ENCODE results near the gene COBL.

The COBL gene, protein sequence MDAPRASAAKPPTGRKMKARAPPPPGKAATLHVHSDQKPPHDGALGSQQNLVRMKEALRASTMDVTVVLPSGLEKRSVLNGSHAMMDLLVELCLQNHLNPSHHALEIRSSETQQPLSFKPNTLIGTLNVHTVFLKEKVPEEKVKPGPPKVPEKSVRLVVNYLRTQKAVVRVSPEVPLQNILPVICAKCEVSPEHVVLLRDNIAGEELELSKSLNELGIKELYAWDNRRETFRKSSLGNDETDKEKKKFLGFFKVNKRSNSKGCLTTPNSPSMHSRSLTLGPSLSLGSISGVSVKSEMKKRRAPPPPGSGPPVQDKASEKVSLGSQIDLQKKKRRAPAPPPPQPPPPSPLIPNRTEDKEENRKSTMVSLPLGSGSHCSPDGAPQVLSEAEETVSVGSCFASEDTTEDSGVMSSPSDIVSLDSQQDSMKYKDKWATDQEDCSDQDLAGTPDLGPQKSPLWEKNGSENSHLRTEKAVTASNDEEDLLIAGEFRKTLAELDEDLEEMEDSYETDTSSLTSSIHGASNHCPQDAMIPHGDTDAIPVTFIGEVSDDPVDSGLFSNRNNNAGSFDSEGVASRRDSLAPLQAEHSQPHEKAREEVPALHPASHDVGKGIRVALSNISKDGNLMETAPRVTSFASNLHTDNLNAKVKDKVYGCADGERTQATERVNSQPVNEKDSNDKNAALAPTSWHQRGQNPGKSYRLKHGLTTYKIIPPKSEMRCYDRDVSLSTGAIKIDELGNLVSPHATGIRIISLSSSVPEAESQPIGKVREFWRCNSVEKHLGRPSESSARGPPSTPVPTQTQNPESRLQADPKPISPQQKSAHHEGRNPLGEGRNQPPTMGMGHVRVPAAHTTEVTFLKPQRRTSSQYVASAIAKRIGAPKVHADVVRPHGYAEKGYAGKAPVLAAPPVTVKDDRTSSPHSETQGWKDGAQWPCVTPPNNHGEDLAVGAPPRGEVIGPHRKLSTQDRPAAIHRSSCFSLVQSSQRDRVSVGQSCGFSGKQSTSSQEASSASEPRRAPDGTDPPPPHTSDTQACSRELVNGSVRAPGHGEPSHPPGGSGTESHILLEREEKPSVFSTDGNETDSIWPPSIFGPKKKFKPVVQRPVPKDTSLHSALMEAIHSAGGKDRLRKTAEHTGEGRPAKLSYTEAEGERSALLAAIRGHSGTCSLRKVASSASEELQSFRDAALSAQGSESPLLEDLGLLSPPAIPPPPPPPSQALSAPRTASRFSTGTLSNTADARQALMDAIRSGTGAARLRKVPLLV

DNA sequence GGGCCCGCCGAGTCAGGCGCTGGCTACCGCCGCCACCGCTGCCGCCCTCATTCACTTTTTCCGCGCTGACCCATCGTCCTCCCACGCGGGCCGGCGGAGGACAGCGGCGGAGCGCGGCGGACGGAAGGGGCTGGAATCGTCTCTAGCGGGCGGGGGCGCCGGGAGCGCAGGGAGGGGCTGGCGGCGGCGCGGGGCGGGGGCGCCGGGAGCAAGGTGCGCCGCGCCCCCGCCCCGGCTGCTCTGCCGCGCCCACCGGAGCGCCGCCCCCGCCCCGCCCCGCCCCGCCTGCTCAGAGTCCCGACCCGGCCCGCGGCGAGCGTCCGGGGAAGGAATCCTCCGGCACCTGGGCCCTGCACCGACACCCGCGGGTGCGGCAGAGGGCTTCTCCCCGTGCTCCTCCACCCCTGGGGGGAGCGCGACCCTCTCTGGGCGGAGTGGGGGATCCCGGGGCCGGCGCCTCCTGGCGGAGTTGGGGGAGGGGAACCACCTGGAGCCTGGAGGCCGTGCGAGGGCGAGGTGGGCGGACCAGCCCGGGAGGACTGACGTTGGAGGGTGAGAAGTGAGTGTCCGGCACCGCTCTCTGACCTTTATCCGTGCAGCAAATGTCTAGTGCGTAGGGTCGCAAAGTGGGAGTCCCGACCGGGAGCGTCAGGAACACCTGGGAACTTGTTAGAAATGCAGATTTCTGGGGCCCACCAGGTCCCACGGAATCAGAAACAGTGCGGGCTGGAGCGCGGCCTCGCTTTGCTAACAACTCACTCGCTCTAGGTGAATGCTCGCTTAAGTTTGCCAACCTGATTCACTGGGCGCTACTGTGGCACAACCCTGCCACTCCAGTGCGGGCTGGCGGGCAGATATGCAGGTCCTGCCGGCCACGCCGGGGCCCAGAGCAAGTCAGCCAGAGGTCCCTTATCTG, at the start of gene COBL:
Gene COBL, minus strand, starts transcription at position 144 of the 916 bp plus-strand sequence. CDS start 176 bp downstream, outside the sequence.
- DNase-seq: peak in 4 of 58 donors; percentile 40 to 55 (median 48)

DNA sequence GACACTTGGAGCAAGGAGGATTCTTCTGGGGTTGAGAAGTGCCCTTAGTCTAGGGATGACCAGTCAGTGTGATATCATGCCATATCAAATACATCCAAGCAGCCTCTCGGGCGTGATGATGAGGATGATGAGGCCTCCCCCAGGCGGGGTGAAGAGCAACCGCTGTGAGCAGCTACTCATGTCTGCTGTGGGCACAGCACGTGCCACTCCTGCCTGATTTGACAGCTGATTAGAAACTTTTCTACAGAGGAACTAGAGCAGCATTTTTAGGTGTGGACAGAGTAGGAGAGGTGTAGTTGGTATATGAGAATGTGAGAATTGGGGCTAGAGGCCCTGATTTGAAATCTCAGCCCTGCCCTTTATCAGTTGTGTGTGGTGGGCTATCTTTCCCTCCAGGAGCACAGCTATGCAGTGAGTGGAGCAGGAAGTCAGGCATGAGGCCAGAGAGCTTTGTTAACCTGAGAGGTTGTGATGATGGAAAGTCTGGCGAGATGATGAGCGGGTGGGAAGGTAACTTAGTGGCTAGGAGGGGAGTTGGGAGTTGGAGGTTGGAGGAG, 49.6 kb upstream of the COBL start:
- DNase-seq: no peak

DNA sequence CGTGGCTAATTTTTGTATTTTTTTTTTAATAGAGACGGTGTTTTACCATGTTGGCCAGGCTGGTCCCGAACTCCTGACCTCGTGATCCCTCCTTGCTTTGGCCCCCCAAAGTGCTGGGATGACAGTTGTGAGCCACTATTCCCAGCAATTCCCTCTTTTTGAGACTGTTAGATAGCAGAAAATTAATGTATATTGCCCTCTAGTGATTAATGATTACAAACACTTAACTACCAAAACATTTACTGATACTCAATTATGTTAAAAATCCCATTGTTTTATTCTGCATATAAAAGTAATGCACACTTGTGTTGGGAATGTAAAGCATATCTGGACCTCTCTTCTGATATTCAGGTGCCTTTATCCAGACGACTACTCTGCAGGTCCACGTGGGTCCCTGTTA, 41.2 kb upstream of the COBL start:
- DNase-seq: no peak

DNA sequence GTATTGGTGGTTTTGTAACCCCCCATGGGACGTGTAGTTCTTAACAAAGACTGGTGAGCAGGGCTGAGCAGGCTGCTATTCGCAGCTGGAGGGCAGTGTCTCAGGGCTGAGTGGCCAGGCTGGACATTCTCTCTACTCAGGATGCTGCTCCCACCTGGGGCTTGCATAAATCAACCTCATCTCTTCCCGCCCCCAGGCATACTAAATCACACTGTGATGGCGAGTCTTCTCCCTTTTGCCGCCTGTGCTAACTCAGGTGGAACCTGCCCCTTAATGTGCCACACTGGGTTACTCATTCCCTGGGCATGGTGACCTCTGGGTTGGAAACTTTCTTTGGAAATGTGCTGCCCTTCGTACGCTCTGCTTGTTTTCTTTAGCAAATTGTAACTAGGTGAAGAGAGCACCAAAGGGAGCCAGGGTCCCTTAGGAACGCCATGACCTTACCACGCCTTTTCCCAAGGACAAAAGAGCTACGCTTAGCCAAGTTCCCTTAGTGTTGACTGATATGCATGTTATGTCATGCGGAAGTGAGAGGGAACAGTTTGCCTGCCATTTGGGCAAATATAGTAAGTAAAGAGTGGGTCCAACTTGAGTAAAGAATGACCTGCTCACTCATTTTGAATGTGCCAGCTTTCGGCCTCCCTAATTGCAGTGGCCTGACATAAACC, 40.4 kb upstream of the COBL start:
- DNase-seq: peak in 8 of 58 donors; percentile 4 to 36 (median 12)

DNA sequence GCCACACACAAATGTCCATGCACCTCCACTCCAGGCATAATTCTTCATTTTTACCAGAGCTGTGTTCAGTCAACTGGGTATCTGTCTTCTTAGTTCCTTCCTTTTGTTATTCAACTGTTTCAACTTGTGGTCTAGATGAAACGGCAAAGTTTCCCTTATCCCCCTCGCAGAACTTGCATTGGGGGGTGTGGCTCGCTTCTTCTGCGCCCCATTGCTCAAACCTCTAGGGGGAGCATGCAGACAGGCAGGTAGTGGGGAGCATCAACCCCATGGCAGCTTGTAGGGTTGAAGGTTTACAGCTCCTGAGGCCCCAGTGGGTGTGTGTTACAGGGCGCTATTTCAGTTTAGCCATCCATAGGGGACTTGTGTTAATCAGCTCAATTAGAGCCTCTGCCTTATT, 38.3 kb upstream of the COBL start:
- no peak for DNase-seq

DNA sequence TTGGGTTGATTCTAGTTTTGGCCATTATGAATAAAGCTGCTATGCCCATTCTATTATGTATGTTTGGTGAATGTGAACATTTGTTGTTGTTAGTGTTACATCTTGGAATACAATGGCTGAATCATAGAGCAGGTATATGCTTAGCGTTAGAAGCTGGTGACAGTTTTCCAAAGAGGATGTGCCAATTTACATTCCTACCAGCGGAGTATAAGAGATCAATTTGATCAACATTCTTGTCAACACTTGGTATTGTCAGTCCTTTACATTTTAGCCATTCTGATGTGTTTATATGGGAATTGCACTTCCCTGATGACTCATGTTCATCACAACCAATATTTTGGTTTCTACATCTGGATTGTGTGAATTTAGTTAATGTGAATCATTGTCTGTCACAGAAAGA, 37.8 kb upstream of the COBL start:
- DNase-seq: no peak

DNA sequence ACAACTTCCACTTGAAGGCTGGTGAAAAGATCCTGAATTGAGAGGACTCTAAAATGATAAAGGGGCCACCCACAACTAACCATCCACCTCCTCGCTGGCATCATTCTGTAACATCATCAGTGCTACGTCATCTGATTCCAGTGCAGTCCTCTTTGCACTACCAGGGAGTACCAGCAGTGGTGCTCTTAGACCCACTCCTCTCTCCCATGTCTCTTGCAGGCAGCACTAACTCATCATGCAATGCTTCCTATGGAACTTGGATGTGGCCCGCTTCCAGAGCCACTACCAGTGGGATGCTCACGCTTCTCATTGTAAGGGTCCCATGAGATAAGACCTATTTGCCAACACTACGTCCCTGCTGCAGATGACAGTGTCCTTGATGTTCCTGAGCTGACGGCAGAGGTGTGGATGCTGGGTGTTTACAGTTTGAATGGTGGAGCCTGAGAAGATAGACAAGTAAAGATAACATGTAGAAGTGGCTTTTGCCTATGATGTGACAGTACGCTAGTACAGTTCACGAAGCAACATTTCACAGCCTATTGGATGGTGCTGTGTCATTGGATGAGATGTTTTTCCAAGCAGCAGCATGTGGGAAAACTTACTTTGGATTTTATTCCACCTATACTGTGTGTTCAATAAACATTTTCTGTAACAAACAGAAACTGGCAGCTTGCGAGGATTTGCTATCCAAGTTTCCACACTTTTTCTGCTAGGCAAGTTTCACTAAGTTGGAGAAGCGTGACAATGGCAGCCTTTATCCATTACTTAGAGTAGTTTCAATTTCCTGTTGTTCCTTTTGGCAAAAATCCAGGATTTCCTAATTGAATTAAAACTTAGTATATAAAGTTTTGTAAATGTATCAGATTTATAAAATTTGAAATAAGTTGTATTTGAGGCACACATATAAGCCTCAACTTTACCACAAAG, 35.8 kb upstream of the COBL start:
- DNase-seq: peak in 2 of 58 donors; percentile 3 to 14

DNA sequence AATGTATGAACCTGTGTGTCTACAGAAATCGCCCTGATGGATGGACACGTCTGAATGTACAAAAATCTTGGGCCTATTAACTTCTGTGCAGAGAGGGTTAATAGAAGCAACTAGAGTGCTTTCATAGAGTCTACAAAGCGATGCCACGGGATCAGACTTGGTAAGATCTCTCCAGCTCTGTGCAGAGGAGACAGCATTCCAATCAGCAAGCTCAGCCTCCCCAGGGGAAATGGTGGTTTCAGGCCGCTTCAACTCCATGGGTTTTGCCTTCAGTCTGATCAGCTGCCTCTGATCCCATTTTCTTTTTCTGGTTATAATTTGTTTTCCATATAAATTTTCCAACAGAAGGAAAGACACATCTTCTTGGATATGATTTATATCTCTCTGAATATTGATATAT, 35.1 kb upstream of the COBL start:
- DNase-seq: no peak

DNA sequence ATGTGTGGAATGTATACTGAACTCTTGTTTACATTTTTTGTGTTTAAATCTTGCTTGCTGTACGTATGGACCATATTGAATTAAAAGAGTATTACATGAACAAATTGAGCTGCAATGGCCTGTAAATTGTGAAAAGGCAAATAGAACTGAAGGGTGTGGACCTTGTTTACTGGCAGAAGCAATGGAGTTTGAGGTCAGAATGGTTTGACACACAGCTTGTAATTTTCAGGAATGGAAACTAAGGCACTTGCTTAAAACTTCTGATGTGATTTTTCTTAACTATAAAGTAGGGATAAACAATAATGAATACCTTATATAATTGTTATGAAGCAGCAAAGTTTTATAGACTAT, 33.9 kb upstream of the COBL start:
- no peak for DNase-seq

DNA sequence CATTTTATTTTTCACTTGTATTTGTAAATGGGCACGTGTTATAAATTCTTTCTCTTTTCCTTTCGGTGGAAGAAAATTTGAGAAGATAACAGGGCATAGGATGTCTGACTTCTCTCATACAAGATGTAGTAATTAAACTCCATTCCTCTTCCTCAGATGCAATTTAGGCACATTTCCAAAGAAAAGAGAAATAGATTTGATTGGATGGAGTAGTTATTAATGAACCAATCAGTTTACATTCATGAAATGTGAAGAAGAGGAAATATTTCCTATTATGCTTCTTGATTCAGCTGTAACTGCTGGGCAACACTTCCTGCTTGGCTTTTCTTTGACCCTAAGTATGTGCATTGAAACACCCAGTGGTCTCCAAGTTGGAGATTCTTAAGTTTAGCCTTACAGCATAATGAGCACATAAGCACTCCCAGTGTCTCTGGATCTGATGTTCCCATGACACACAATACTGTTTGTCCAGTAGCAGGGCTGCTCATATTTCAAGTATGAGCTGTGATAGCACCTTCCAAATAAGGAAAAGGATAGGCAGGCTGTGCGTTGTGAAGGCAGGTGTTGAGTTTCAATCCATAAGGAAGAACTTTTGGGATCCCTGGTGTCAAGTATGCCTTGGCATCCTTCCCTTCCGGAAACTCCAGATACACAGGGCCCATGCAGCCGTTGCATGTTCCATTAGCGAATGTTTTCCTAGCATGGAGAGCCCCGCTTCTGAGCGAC, 33.4 kb upstream of the COBL start:
- DNase-seq: no peak

DNA sequence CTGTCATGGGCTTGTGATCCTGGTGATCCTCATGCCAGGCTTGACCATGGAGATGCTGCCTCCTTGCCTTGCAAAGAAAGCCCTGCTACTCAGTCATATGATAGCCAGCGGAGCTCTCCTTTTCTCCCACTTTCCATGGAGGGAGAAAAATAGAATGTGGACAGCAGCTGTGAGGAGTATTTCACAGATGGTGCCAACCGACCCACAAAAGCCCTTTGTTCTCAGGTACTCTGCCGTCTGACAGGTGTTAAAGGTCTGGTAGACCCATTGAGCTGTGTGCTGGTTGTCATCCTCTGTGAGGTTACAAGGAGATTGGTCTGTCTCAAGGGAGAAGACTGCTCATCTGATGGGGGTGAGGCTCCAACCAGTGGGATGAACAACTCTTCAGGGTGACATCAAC, 29.5 kb upstream of the COBL start:
- no peak for DNase-seq

DNA sequence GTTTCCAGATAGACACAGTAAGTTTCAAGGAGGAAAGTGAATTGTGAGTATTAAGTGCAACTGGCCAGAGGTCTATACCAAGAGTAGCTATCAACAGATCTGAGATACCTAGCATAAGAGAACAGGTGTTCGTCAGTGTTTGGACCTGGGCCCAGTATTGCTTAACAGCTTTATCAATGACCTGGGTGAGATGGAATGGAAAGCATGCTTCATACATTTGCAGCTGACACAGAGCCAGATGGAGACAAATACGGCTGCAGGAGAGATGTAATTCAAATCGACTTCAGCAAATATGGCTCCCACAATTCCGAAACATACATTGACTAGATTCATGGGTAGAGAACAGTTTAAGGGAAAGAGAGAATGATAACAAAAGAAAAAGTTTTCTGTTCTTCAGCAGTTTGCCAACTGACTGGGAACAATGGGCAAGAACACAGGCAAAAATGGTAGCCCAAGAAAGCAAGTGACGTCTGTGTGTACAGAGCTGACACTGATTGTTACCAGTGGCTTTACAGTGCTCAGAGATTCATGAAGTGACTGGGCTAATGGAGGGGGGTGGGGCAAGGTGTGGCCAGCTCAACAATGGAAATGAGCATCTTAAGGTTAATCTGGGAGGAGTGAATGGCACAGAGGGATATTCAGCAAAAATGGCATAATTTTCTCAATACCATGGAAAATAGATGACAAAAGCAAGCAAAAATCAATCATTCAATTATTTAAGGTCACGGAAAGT, 28.0 kb upstream of the COBL start:
- no peak for DNase-seq

DNA sequence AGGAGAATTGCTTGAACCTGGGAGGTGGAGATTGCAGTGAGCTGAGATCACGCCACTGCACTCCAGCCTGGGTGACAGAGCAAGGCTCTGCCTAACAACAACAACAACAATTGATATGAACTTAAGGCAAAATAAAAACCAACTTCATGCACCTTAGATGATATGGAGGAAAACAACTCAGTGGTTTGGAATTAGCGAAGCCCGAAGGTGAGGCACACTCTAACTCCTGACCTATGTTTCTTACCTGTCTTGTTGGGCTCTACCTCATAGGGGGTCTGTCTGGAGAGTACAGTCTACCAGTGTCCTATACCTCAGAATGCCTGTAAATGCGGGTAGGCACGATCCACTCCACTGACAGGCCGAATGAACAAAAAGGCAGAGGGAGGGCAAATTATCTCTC, 24.3 kb upstream of the COBL start:
- no peak for DNase-seq

DNA sequence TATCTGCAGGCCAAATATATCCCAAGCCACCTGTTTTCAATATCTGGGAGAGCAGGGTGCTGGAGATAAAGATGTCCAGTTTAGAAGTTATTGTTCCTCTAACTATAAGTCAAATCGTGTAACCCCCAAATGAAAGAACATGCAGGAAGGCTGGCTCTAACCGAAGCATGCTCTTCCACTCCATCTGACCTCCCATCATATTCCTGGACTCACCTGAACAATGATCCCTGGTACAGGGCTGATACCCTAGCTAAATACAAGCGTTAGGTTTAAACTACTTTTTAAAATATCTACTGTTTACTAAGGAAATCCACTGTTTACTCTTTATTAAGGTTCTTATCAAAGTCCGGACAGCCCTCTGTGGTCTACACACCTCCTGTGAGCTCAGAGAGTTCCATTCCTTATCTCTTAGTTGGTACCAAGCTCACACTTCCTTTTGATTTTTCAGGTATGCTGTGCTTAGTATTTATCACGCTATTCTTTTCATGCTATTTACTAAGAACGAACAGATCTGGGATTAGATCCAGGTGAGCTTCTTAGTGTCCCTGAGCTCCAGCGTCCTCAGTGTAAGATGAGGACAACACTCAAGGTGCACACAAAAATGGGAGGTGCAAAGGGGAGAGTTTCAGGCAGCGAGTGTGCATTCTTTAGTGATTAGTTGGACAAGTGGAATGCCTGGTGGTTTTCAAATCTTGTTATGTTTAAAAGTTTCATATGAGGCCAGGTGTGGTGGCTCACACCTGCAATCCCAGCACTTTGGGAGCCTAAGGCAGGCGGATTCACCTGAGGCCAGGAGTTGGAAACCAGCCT, 23.6 kb upstream of the COBL start:
- DNase-seq: no peak

DNA sequence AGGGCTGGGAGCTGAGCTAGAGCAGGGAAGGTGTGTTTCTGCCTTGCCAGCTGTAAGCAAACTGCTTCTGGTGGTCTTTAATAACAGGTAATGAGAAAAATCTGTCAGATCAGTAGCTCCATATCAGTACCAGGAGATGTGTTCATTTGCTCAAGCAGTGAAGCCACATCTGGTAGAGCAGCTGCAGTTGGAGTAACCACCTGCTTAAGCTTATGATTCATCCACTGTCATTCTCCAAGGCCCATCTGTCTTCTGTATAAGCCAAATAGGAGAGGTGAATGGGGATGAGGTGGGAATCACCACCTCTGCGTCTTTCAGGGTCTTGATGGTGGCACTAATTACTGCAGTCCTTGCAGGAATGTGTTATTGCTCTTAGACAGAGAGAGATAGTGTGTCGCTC, 18.4 kb upstream of the COBL start:
- DNase-seq: no peak

DNA sequence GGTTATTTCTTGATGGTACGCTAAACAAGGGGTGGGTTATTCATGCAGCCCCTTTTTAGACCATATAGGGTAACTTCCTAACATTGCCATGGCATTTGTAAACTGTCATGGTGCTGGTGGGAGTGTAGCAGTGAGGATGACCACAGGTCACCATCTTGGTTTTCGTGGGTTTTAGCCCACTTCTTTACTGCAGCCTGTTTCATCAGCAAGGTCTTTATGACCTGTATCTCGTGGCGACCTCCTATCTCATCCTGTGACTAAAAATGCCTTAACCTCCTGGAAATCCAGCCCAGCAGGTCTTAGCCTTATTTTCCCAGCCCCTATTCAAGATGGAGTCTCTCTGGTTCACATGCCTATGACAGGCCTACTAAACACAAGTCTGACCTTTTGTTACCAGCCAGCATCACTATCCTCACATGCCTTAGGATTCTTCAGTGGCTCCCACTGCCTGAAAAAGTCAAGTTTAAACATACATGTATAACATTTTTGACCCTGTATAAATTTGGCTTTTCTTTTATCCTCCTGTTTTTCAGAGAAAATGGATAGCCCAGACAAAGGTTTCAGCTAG, 13.2 kb upstream of the COBL start:
- no peak for DNase-seq
